KMS-11 (cell line): ENCODE results near the gene TRIM22.
A peak's percentile ranks its signal among the peaks of the same experiment; 100 is the strongest.
"Not testable (repeated sequence)": the region's sequence is repeated elsewhere in the genome, so short reads cannot be mapped to it uniquely, and the experiment has no call there.

Source experiments
- H2AFZ ChIP-seq: fragments of 200-600 bp; sonication (generic); 2 replicates; pipeline ENCODE4 v1.6.1; 2016; ENCODE audit warnings: antibody characterized with exemption, mixed run types, low read depth
- H3K27ac ChIP-seq: fragments of 200-600 bp; sonication (generic); 2 replicates; pipeline ENCODE4 v1.6.1; 2016; ENCODE audit warnings: mild to moderate bottlenecking, mixed run types
- H3K27me3 ChIP-seq: fragments of 200-600 bp; sonication (generic); 2 replicates; pipeline ENCODE4 v1.6.1; 2017; ENCODE audit warnings: mild to moderate bottlenecking, low read depth, mixed run types, moderate library complexity; ENCODE audit not compliant: insufficient read depth
- H3K36me3 ChIP-seq: fragments of 200-600 bp; sonication (generic); 2 replicates; pipeline ENCODE4 v1.6.1; 2017; ENCODE audit warnings: mild to moderate bottlenecking, mixed run types; ENCODE audit not compliant: insufficient read depth
- H3K4me1 ChIP-seq: fragments of 200-600 bp; sonication (generic); 2 replicates; pipeline ENCODE4 v1.6.1; 2016; ENCODE audit warnings: mild to moderate bottlenecking, low read depth, mixed run types; ENCODE audit not compliant: poor library complexity, severe bottlenecking
- H3K4me2 ChIP-seq: fragments of 200-600 bp; sonication (generic); 2 replicates; pipeline ENCODE4 v1.7.0; 2016; ENCODE audit warnings: mild to moderate bottlenecking, mixed run types
- H3K4me3 ChIP-seq: fragments of 200-600 bp; sonication (generic); IDR thresholded peaks from 2 replicates; pipeline ENCODE4 v1.6.1; 2017; ENCODE audit warnings: low read depth, low read length, mixed read lengths; ENCODE audit not compliant: insufficient read depth
- H3K79me2 ChIP-seq: fragments of 200-600 bp; sonication (generic); 2 replicates; pipeline ENCODE4 v1.6.1; 2016; ENCODE audit warnings: low read depth, mixed run types; ENCODE audit not compliant: insufficient read depth
- H3K9ac ChIP-seq: fragments of 200-600 bp; sonication (generic); 2 replicates; pipeline ENCODE4 v1.6.1; 2016; ENCODE audit warnings: mild to moderate bottlenecking, mixed run types
- H4K20me1 ChIP-seq: fragments of 200-600 bp; sonication (generic); 2 replicates; pipeline ENCODE4 v1.6.1; 2016; ENCODE audit warnings: mild to moderate bottlenecking, mixed run types; ENCODE audit not compliant: insufficient read depth
- CTCF ChIP-seq: fragments of 200-600 bp; sonication (generic); conservative IDR thresholded peaks from 2 replicates; pipeline ENCODE4 v1.6.1; 2017; ENCODE audit warnings: low read depth, mild to moderate bottlenecking, antibody characterized with exemption, low read length, moderate library complexity, mixed read lengths

TRIM22 gene

GRCh38 chr11:5705688-5706087 is 16.1 kb downstream of the TRIM22 start:
- no peak for TF ChIP-seq CTCF
- Histone ChIP-seq H3K4me2 (no peak overlapping the region), H3K9ac (no peak overlapping the region), H3K27ac (no peak overlapping the region), H3K79me2 (no peaks in the 10 kb centered on the region), H3K4me1 (no peaks in the 10 kb centered on the region), H3K4me3 (no peak overlapping the region), H3K27me3 (no peaks in the 10 kb centered on the region), H4K20me1 (no peaks in the 10 kb centered on the region), H2AFZ (no peak overlapping the region), H3K36me3 (no peaks in the 10 kb centered on the region)

DNA sequence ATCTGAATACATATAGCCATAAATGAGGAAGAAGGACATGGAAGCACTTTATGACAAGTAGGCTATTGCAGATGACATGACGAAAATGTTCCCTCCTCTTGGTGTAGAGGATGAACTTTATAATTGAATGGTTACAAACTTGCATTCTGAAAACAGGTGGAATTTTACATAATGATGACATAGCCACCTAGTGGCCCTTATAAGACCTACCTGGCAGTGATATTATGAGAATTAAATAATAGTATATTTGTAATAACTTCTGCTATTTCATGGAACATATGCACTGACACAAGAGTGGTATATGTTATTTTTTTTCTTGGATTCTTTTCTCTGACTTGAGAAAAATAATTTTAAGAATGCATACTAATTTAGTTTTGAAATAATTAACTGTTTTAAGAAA is 22.9 kb downstream of the TRIM22 start:
- peak; percentile 26; the same call in 1 of the 2 replicates for TF ChIP-seq CTCF
- no peaks in the 10 kb centered on the region for H3K36me3 ChIP-seq
- H3K4me1 ChIP-seq, result no peaks in the 10 kb centered on the region
- no peak overlapping the region for H2AFZ ChIP-seq
- H3K4me3 ChIP-seq, result no peak overlapping the region
- no peak overlapping the region for H3K4me2 ChIP-seq
- H4K20me1 ChIP-seq, result no peaks in the 10 kb centered on the region
- no peak overlapping the region for H3K27ac ChIP-seq
- H3K79me2 ChIP-seq, result no peaks in the 10 kb centered on the region
- H3K27me3 ChIP-seq, result no peaks in the 10 kb centered on the region
- H3K9ac ChIP-seq, result no peak overlapping the region

- Histone ChIP-seq H3K4me2 (no peak overlapping the region), H3K79me2 (no peaks in the 10 kb centered on the region), H3K9ac (no peak overlapping the region), H3K27me3 (no peaks in the 10 kb centered on the region), H3K4me3 (no peak overlapping the region), H3K27ac (no peak overlapping the region), H2AFZ (no peak overlapping the region), H3K36me3 (no peaks in the 10 kb centered on the region), H4K20me1 (no peaks in the 10 kb centered on the region), H3K4me1 (no peaks in the 10 kb centered on the region)
- TF ChIP-seq CTCF, result no peak
These were observed 24.1 kb downstream of the TRIM22 start for GRCh38 chr11:5713695-5714094.

DNA sequence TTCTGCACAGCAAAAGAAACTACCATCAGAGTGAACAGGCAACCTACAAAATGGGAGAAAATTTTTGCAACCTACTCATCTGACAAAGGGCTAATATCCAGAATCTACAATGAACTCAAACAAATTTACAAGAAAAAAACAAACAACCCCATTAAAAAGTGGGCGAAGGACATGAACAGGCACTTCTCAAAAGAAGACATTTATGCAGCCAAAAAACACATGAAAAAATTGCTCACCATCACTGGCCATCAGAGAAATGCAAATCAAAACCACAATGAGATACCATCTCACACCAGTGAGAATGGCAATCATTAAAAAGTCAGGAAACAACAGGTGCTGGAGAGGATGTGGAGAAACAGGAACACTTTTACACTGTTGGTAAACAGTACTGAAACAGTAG is 26.9 kb downstream of the TRIM22 start:
- H3K9ac ChIP-seq, H3K27me3 ChIP-seq, H3K36me3 ChIP-seq, H3K79me2 ChIP-seq, H3K4me2 ChIP-seq, H2AFZ ChIP-seq, H4K20me1 ChIP-seq, H3K4me1 ChIP-seq, H3K27ac ChIP-seq, H3K4me3 ChIP-seq: not testable (repeated sequence)

DNA sequence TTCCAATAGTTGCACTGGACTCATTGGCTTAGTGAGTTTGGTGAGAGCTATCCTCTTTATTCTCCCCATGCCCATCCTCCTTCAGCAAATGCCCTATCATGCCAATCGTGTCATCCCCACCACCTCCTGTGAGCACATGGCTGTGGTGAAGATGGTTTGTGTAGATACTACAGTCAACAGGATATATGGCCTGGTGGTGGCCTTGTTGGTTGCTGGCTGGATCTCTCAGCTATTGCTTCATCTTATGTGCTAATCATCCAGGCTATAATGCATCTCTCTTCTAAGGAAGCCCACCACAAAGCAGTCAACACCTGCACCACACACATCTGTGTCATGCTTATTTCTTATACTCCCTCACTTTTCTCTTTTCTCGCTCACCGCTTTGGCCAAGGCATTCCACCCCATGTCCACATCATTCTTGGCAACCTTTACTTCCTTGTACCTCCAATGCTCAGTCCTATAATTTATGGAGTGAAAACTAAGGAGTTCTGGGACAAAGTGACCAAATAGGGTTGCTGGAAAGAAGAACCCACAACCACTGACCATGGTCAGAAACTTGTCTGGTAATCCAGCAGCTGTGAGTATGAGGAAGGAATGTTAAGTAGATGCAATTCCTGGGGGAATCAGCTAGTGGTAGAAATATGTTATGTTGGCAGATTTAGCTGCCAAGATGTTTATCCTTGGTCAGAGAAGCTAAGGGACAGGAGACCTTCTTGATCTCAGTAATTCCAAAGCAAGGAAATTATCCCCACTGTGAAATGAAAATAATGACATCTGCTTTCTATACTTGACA is 30.3 kb downstream of the TRIM22 start:
- TF ChIP-seq CTCF, result no peak
- no peak overlapping the region for H3K27ac ChIP-seq
- H2AFZ ChIP-seq, result no peak overlapping the region

More for the DNA sequence above, 30.3 kb downstream of the TRIM22 start:
- H4K20me1 ChIP-seq, result no peaks in the 10 kb centered on the region
- no peaks in the 10 kb centered on the region for H3K4me1 ChIP-seq
- H3K36me3 ChIP-seq, result no peaks in the 10 kb centered on the region
- no peak overlapping the region for H3K4me3 ChIP-seq
- H3K27me3 ChIP-seq, result no peaks in the 10 kb centered on the region
- no peak overlapping the region for H3K9ac ChIP-seq
- no peak overlapping the region for H3K4me2 ChIP-seq
- H3K79me2 ChIP-seq, result no peaks in the 10 kb centered on the region
